Stimulated activated CD8-positive, alpha-beta memory T cell treated with anti-CD3 and anti-CD28 coated beads, Interleukin-2, amount 100 ng/mL, for 1 hour (primary cell): ENCODE data around the gene ZNF346.
A peak's percentile ranks its signal among the peaks of the same experiment; 100 is the strongest.

Experiments used
- DNase-seq, 2 donors: peaks; one replicate each; pipeline ENCODE4 v3.0.0-alpha.2; 2020; ENCODE audit warnings: low read depth in 2 of 2

Gene ZNF346

DNA sequence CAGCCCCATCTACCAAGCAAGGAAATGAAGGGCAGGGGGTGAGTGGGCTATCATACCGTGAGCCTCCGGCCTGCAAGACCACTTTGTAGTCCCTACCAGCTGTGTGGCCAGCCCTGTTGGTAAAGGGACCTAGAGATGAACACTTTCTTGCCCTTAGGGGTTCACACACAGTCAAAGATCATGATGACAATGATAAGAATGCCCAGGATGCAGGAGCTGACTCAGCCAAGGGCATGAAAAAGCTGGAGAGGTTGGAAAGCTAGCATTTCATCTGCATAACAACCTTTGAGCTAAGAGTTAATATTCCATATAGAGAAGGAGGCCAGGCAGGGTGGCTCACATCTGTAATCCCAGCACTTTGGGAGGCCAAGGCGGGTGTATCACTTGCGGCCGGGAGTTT, 45.0 kb downstream of the ZNF346 start:
- DNase-seq: no peak

- DNase-seq: no peak
Measured at GRCh38 chr5:177070536-177071191, 48.2 kb downstream of the ZNF346 start.

GRCh38 chr5:177071666-177072385, 49.3 kb downstream of the ZNF346 start:
- DNase-seq: peak; percentile 17 to 39

DNA sequence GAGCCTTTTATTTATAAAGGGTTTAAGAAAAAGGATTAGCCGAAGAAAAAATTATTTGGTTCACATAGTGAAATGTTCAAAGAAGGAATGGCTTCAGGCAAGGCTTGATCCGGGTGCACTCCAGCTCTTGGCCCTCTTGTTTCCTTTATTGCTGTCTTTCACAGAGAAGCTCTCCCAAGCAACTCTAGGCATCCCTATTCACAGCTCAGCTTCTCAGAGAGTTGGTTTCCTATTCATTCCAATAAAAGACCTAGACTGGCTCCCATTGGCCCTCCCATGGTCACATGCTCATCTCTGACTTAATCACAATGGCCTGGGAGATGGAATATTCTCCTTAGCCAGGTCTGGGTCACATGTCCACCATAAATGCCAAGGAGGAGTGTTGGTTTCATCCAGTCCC, 54.8 kb downstream of the ZNF346 start:
- no peak for DNase-seq

DNA sequence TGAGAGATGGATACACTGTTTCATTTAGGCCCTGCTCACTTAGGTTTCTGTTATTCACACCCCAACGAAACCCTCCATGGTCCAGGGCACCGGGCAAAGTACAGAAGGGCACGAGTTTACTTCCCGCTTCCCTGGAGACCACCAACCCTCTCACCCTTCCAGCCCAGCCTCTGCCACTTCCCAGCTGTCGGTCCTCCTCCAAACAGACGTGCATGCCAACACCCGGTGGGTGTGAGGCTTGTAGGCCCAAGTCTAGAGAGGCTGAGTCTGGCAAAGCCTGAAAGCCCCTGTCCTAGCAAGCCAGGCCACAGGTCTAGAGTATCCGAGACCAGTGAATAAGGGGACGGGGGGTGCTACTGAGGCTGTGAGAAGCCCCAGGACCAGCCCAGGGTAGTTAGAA, 57.1 kb downstream of the ZNF346 start:
- DNase-seq: no peak

GRCh38 chr5:177080265-177080664, 57.8 kb downstream of the ZNF346 start:
- no peak for DNase-seq

- DNase-seq: no peak
Measured at GRCh38 chr5:177081859-177082258, 59.4 kb downstream of the ZNF346 start.

GRCh38 chr5:177083357-177083756, 60.9 kb downstream of the ZNF346 start:
- DNase-seq: no peak

GRCh38 chr5:177084175-177084574, 61.7 kb downstream of the ZNF346 start:
- no peak for DNase-seq

DNA sequence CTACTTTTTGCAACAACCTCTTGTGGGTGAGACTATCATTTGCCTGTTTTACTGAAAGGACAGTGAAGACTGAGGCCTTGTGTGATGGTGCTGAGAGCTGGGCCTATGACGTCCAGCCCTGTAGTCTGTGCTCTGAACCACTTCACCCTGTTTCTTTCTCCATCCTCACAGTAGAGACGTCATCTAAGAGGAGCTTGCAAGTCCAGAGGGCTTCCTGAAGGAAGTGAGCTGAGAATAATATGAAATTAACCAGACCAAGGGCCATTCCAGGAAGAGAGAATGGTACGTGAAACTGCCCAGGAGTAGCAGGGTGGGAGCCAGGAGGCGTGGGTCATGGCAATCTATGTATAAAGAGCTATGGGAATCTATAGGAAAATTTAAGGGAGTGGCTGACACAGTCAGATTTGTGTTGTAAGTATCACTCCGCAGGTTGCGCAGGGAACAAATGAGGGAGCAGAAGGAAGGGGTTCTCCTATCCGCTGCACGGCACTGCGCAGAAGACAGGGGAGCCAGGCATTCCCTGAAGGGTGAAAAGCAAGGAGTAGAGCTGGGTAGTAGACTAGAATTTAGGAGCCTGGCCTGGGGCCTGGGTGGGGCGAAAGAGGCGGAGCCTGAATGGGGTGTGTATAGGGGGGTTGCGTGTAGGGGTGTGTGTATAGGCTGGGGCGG, 63.6 kb downstream of the ZNF346 start:
- DNase-seq: no peak

DNA sequence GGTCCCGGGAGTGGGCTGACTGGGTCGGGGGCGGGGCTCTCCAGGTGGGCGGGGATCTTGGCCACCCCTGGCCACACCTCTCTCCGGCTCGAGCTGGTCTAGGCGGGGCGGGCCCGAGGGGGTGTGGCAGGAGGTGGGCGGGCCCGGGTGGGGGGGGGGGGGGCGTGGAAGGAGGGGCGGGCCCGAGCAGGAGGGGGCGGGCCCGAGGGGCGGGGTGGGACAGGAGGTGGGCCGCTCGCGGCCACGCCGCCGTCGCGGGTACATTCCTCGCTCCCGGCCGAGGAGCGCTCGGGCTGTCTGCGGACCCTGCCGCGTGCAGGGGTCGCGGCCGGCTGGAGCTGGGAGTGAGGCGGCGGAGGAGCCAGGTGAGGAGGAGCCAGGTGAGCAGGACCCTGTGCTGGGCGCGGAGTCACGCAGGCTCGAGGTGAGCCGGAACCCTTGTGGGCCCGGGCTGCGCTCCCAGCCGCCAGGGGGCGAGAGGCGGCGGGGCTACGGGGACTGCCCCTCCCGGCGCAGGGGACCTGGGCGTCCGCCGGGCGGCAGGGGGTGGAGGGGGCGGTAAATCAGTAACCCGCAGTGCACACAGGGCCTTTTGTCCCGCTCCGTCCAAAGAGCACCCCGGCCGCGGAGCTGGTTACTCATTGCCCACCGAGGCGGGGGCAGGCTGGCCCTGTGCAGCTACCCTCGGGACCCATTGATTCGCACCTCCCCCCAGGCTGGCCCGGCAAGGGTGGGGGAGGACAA, 64.3 kb downstream of the ZNF346 start, which contains the start of gene FGFR4:
TSS of gene FGFR4 (plus strand) at position 262 of the 744 bp plus-strand sequence. CDS start 2,688 bp downstream, outside the sequence.
- DNase-seq: peak; percentile 26 to 49

DNA sequence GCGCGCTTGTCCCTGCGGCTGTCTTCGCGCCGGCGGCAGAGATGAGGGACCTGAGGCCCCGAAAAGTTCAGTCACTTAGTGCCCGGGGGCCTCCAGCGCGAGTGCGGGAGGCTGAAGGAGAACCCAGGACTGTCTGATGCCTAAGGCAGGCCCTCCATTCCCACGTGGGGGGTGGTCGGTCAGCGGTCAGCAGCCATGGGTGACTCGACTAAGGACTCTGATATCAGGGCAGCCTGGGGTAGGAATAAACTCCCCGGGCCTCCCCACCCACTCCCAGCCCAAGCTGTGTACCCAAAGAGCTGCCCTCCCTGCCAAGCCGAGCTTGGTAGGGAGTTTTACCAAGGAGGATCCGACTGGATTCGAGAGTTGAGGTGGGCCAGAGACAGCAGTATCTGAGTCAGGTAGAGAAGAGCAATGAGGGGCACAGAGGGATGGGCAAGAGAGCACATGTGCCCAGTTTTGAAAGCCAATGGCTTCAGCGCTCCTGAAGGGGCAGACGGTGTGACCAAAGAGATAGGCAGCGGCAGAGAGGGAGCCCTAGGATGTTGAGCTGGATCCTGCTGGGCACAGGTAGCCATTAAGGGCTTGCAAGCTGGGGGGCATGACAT, 65.0 kb downstream of the ZNF346 start:
- no peak for DNase-seq

DNA sequence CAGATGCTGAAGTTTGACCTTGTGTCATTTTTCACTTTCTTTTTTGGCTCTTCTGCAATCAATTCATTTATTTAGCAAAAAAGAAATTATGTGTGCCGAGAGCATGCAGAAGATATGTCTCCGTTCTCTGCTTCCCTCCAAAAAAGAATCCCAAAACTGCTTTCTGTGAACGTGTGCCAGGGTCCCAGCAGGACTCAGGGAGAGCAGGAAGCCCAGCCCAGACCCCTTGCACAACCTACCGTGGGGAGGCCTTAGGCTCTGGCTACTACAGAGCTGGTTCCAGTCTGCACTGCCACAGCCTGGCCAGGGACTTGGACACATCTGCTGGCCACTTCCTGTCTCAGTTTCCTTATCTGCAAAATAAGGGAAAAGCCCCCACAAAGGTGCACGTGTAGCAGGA, 66.6 kb downstream of the ZNF346 start:
- DNase-seq: no peak

DNA sequence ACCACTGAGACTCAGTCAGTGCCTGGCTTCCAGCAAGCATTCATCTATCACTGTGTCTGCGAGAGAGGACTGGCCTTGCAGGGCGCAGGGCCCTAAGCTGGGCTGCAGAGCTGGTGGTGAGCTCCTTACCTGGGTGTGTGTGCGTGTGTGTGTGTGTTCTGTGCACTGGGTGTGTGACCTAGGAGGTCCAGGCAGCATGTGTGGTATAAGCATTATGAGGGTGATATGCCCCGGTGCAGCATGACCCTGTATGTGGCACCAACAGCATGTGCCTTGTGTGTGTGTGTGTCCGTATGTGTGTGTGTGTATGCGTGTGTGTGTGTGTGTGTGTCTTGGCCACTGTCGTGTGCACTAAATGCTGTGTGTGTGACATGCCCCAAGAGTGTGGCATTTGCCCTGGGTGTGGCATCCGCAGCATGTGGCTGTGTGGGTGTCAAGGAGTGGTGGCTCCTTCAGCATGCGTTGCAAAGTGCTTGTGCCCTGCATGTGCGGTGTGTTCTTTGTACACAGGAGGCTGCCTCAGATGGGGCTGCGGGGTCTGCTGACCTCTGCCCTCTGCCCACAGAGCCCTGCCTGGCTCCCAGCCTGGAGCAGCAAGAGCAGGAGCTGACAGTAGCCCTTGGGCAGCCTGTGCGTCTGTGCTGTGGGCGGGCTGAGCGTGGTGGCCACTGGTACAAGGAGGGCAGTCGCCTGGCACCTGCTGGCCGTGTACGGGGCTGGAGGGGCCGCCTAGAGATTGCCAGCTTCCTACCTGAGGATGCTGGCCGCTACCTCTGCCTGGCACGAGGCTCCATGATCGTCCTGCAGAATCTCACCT, 67.5 kb downstream of the ZNF346 start:
- DNase-seq: no peak

GRCh38 chr5:177090813-177091212, 68.3 kb downstream of the ZNF346 start:
- DNase-seq: no peak

GRCh38 chr5:177091232-177091631, 68.7 kb downstream of the ZNF346 start:
- no peak for DNase-seq

DNA sequence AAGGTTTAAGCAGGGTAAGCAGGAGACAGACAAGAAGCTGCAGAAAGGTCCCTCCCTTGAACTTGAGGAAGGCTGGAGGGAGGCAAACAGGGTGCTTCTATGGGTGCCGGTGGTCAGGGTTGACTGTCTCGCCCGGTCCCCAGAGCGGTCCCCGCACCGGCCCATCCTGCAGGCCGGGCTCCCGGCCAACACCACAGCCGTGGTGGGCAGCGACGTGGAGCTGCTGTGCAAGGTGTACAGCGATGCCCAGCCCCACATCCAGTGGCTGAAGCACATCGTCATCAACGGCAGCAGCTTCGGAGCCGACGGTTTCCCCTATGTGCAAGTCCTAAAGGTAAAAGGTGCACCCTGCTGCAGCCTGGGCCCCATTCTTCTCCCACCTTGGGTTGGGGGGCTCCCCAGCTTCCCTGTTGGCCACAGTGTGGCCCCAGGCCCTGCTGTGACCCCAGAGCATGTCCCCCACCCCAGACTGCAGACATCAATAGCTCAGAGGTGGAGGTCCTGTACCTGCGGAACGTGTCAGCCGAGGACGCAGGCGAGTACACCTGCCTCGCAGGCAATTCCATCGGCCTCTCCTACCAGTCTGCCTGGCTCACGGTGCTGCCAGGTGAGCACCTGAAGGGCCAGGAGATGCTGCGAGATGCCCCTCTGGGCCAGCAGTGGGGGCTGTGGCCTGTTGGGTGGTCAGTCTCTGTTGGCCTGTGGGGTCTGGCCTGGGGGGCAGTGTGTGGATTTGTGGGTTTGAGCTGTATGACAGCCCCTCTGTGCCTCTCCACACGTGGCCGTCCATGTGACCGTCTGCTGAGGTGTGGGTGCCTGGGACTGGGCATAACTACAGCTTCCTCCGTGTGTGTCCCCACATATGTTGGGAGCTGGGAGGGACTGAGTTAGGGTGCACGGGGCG, 69.9 kb downstream of the ZNF346 start:
- no peak for DNase-seq

DNA sequence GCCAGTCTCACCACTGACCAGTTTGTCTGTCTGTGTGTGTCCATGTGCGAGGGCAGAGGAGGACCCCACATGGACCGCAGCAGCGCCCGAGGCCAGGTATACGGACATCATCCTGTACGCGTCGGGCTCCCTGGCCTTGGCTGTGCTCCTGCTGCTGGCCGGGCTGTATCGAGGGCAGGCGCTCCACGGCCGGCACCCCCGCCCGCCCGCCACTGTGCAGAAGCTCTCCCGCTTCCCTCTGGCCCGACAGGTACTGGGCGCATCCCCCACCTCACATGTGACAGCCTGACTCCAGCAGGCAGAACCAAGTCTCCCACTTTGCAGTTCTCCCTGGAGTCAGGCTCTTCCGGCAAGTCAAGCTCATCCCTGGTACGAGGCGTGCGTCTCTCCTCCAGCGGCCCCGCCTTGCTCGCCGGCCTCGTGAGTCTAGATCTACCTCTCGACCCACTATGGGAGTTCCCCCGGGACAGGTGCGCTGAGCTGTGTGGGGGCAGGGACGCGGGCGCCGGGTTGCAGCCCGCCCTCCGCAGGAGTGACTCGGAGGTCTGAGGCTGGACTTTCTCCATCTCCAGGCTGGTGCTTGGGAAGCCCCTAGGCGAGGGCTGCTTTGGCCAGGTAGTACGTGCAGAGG, 70.7 kb downstream of the ZNF346 start:
- no peak for DNase-seq

- no peak for DNase-seq
Measured at GRCh38 chr5:177093803-177094202, 71.3 kb downstream of the ZNF346 start.
